Kidney (tissue), 14 donors: ENCODE results near the gene DIS3L2. TPM values are rescaled to one million over a fixed set of nuclear protein-coding genes. Genes with fewer than 3 reads are reported as not detected.

Source experiments
- DNase-seq, 5 donors: peaks; one replicate each; pipeline ENCODE4 v3.0.0-alpha.2; 2013 to 2020
- FAIRE-seq: peaks from 2 replicates; lab custom pipeline; 2012; peaks lifted over from hg19 to GRCh38; lab: Jason Lieb, UNC
- H3K27ac ChIP-seq, 2 donors: one replicate each; pipeline ENCODE4 v1.7.0; 2013; ENCODE audit warnings: low read depth in 2 of 2, low read length in 2 of 2, inconsistent platforms in 1 of 2
- H3K27me3 ChIP-seq: one replicate; pipeline ENCODE4 v1.7.1; 2013; ENCODE audit warnings: low read length, inconsistent platforms; ENCODE audit not compliant: control insufficient read depth, insufficient read depth
- H3K36me3 ChIP-seq, 3 donors: one replicate each; pipeline versions ENCODE4 v1.7.0 to v1.7.1; 2013; ENCODE audit warnings: low read length in 3 of 3, control low read depth in 1 of 3, inconsistent platforms in 1 of 3; ENCODE audit not compliant: insufficient read depth in 3 of 3, control insufficient read depth in 2 of 3
- H3K4me1 ChIP-seq, 3 donors: one replicate each; pipeline versions ENCODE4 v1.7.0 to v1.7.1; 2013; ENCODE audit warnings: low read length in 3 of 3, inconsistent platforms in 1 of 3, low read depth in 1 of 3; ENCODE audit not compliant: control insufficient read depth in 2 of 3, insufficient read depth in 2 of 3
- H3K4me3 ChIP-seq, 3 donors: one replicate each; pipeline versions ENCODE4 v1.7.0 to v1.8.1; 2013; ENCODE audit warnings: low read length in 3 of 3, control low read depth in 1 of 3, inconsistent platforms in 1 of 3
- H3K9ac ChIP-seq, 3 donors: one replicate each; pipeline versions ENCODE4 v1.7.0 to v1.7.1; 2013; ENCODE audit warnings: low read length in 3 of 3, control low read depth in 1 of 3, inconsistent platforms in 1 of 3
- H3K9me3 ChIP-seq, 3 donors: one replicate each; pipeline versions ENCODE4 v1.7.0 to v1.7.1; 2013; ENCODE audit warnings: low read length in 3 of 3, control low read depth in 1 of 3, inconsistent platforms in 1 of 3; ENCODE audit not compliant: control insufficient read depth in 2 of 3, insufficient read depth in 1 of 3
- CTCF ChIP-seq: IDR thresholded peaks from 3 replicates; pipeline ENCODE4 v1.5.1; 2012; ENCODE audit warnings: mild to moderate bottlenecking, moderate library complexity, borderline replicate concordance; ENCODE audit not compliant: insufficient read depth; ENCODE audit errors: extremely low read depth
- intact Hi-C: fragments of 100-400 bp; cut with DNase I; formaldehyde crosslinking; loops from one replicate; pipeline ENCODE4 v1.11.1; 2022
- polyA plus RNA-seq: library from polyadenylated mRNA; stranded (reverse); fragments of 350-450 nt; fragmentation: Illumina TruSeq; extraction: RNeasy Lipid Tissue Mini Kit (QIAGEN cat#74804); gene quantifications from one replicate; pipeline ENCODE4 v1.2.3, GENCODE V29; 2014; ENCODE audit warnings: low read depth, low replicate concordance; ENCODE audit not compliant: insufficient read depth
- total RNA-seq: library from RNA; stranded (reverse); fragmentation: NEBNext Ultra II Directional; extraction: Animal tissue kit (Norgen Biotek cat#: 25700); gene quantifications from one replicate; pipeline ENCODE4 v1.2.1, GENCODE V29; 2021
- donor health status: control.
- donor health status: control.
- donor health status: control.
- donor health status: control.
- donor health status: control.
- donor health status: DM: yes; HTN: yes; CAD: no.
- donor health status: Normal renal cell carcinoma (clear cell type).

Gene DIS3L2
- total and polyA plus RNA-seq, 2 donors from 2014 or later = 12.3 to 47.7 TPM

GRCh38 chr2:232278534-232278933, 317.0 kb downstream of the DIS3L2 start:
- no peaks in the 10 kb centered on the region for H3K9me3 ChIP-seq
- FAIRE-seq (no peak), DNase-seq (no peak)
- H3K27ac ChIP-seq = no peak overlapping the region
- no peak for TF ChIP-seq CTCF
- no peak overlapping the region for H3K4me3 ChIP-seq
- H3K4me1 ChIP-seq = no peaks in the 10 kb centered on the region
- no peaks in the 10 kb centered on the region for H3K36me3 ChIP-seq
- no peak overlapping the region for H3K9ac ChIP-seq
- intact Hi-C loops = no loop called here
- no peaks in the 10 kb centered on the region for H3K27me3 ChIP-seq

- FAIRE-seq = no peak
- H3K27ac ChIP-seq = no peak overlapping the region
- no peaks in the 10 kb centered on the region for H3K27me3 ChIP-seq
Observed at GRCh38 chr2:232280341-232280740, 318.8 kb downstream of the DIS3L2 start.

GRCh38 chr2:232281858-232282507, 320.5 kb downstream of the DIS3L2 start:
- no peaks in the 10 kb centered on the region for H3K36me3 ChIP-seq
- H3K4me1 ChIP-seq = peaks cover 0 to 10% (median 7%) of the 10 kb centered on the region in 3 donors
- DNase-seq = no peak
- no peaks in the 10 kb centered on the region for H3K9me3 ChIP-seq
- intact Hi-C loops = no loop called here
- H3K9ac ChIP-seq = no peak overlapping the region
- no peak for TF ChIP-seq CTCF
- H3K27ac ChIP-seq = no peak overlapping the region
- H3K4me3 ChIP-seq = no peak overlapping the region
- H3K27me3 ChIP-seq = no peaks in the 10 kb centered on the region
- FAIRE-seq = no peak

More at GRCh38 chr2:232280341-232280740, 318.8 kb downstream of the DIS3L2 start:
- TF ChIP-seq CTCF = no peak
- Histone ChIP-seq H3K9ac (no peak overlapping the region), H3K4me3 (no peak overlapping the region), H3K9me3 (no peaks in the 10 kb centered on the region), H3K4me1 (peaks cover 0 to under 1% (median 0%) of the 10 kb centered on the region in 3 donors), H3K36me3 (no peaks in the 10 kb centered on the region)
- no peak for DNase-seq
- intact Hi-C loops = no loop called here

GRCh38 chr2:232282508-232283055, 321.1 kb downstream of the DIS3L2 start:
- Histone ChIP-seq H3K9me3 (no peaks in the 10 kb centered on the region), H3K4me3 (no peak overlapping the region), H3K4me1 (peaks cover 0 to 10% (median 7%) of the 10 kb centered on the region in 3 donors), H3K27me3 (no peaks in the 10 kb centered on the region), H3K27ac (no peak overlapping the region), H3K9ac (no peak overlapping the region), H3K36me3 (no peaks in the 10 kb centered on the region)
- intact Hi-C loops = no loop called here
- TF ChIP-seq CTCF = no peak
- FAIRE-seq = no peak
- DNase-seq = no peak
